Endodermal cell (in vitro differentiated cells): Measurements from ENCODE around the gene ST3GAL6. TPM values are rescaled to one million over a fixed set of nuclear protein-coding genes. Genes with fewer than 3 reads are reported as not detected.

Source experiments
- DNase-seq: peaks from one replicate; pipeline ENCODE4 v3.0.0-alpha.2; 2017
- H3K27ac ChIP-seq: 2 replicates; pipeline ENCODE4 v1.5.1; 2013; ENCODE audit warnings: mild to moderate bottlenecking, low read depth, low read length, moderate library complexity
- H3K27me3 ChIP-seq: 2 replicates; pipeline ENCODE4 v1.6.1; 2013; ENCODE audit warnings: mild to moderate bottlenecking, low read length, moderate library complexity; ENCODE audit not compliant: insufficient read depth, control insufficient read depth, poor library complexity, severe bottlenecking
- H3K36me3 ChIP-seq: 2 replicates; pipeline ENCODE4 v1.7.0; 2013; ENCODE audit warnings: mild to moderate bottlenecking, low read length, moderate library complexity; ENCODE audit not compliant: control insufficient read depth, insufficient read depth
- H3K4me1 ChIP-seq: one replicate; pipeline ENCODE4 v1.7.0; 2013; ENCODE audit warnings: low read length; ENCODE audit not compliant: control insufficient read depth, insufficient read depth
- H3K4me3 ChIP-seq: 2 replicates; pipeline ENCODE4 v1.5.1; 2013; ENCODE audit warnings: mild to moderate bottlenecking, low read length, moderate library complexity
- H3K9ac ChIP-seq: 2 replicates; pipeline ENCODE4 v1.6.1; 2013; ENCODE audit warnings: mild to moderate bottlenecking, low read length, moderate library complexity; ENCODE audit not compliant: poor library complexity, severe bottlenecking; ENCODE audit errors: extremely low read depth
- H3K9me3 ChIP-seq: 2 replicates; pipeline ENCODE4 v1.6.1; 2013; ENCODE audit warnings: mild to moderate bottlenecking, low read length, moderate library complexity; ENCODE audit not compliant: control insufficient read depth
- H3K27ac Mint-ChIP-seq: 2 replicates; pipeline ENCODE4 v1.8.0; 2020; ENCODE audit warnings: mixed read lengths
- H3K27me3 Mint-ChIP-seq: 2 replicates; pipeline ENCODE4 v1.8.0; 2021; ENCODE audit warnings: mild to moderate bottlenecking, mixed read lengths; ENCODE audit not compliant: insufficient read depth
- H3K36me3 Mint-ChIP-seq: 2 replicates; pipeline ENCODE4 v1.8.0; 2020; ENCODE audit warnings: low read depth, mixed read lengths
- H3K4me1 Mint-ChIP-seq: 2 replicates; pipeline ENCODE4 v1.8.0; 2020; ENCODE audit warnings: mixed read lengths
- H3K4me3 Mint-ChIP-seq: 2 replicates; pipeline ENCODE4 v1.8.0; 2020; ENCODE audit warnings: mild to moderate bottlenecking, moderate library complexity, mixed read lengths
- H3K9me3 Mint-ChIP-seq: 2 replicates; pipeline ENCODE4 v1.8.0; 2020; ENCODE audit warnings: mild to moderate bottlenecking, mixed read lengths
- WGBS, 2 experiments: methylation state at CpG; one replicate each; pipeline versions ENCODE4 v1.1.5 to v1.1.7; 2013; ENCODE audit warnings: missing lambda C conversion rate in 2 of 2, mixed read lengths in 1 of 2; ENCODE audit not compliant: insufficient coverage in 1 of 2, insufficient read length in 1 of 2; 5-methylcytosine and 5-hydroxymethylcytosine counted together
- total RNA-seq, 2 donors: library from RNA; stranded (reverse); fragmentation: NEBNext Ultra II Directional in 1 of 2; extraction: Animal tissue kit (Norgen Biotek cat#: 25700) in 1 of 2; gene quantifications; 2 replicates in 1 of 2; 3 replicates in 1 of 2; pipeline ENCODE4 v1.2.1, GENCODE V29; 2021
- TF ChIP-seq, protein P1 (sequence below): fragments of 200-600 bp; sonication (generic); conservative IDR thresholded peaks from 2 replicates; pipeline ENCODE4 v1.5.0; 2021; ENCODE audit warnings: antibody characterized with exemption, mild to moderate bottlenecking

ST3GAL6 gene
- total RNA-seq, 2 donors from 2014 or later: 8.1 to 9.9 TPM

DNA sequence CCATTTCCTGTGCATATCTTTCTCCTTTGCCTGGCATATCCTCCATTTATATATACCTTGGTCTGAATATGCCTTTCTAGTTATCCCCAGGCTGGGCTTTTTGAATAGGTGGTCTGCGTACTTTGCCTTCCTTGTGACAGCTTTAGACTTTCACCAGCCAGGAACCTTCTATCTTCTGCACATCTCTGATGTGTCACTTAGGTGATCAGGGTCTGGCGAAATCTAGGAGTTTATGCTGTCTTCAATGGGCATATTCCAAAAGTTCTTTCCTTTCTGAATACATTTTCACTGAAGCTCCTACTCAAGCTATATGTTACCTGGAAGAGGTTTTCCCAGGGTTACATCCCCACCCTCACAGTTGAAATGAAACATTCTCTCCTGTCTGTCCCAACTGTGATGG, 27.8 kb upstream of the ST3GAL6 start:
- no peak for DNase-seq
- TF ChIP-seq, protein P1, sequence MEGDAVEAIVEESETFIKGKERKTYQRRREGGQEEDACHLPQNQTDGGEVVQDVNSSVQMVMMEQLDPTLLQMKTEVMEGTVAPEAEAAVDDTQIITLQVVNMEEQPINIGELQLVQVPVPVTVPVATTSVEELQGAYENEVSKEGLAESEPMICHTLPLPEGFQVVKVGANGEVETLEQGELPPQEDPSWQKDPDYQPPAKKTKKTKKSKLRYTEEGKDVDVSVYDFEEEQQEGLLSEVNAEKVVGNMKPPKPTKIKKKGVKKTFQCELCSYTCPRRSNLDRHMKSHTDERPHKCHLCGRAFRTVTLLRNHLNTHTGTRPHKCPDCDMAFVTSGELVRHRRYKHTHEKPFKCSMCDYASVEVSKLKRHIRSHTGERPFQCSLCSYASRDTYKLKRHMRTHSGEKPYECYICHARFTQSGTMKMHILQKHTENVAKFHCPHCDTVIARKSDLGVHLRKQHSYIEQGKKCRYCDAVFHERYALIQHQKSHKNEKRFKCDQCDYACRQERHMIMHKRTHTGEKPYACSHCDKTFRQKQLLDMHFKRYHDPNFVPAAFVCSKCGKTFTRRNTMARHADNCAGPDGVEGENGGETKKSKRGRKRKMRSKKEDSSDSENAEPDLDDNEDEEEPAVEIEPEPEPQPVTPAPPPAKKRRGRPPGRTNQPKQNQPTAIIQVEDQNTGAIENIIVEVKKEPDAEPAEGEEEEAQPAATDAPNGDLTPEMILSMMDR: no peak
- Histone ChIP-seq H3K4me1 (no peaks in the 10 kb centered on the region), H3K4me3 (no peak overlapping the region), H3K9ac (no peak overlapping the region), H3K27me3 (peaks cover 41% of the 10 kb centered on the region), H3K9me3 (no peaks in the 10 kb centered on the region), H3K36me3 (no peaks in the 10 kb centered on the region), H3K27ac (no peak overlapping the region)
- Mint-ChIP-seq H3K4me3 (no peak overlapping the region), H3K4me1 (peaks cover 11% of the 10 kb centered on the region), H3K27ac (no peak overlapping the region), H3K36me3 (no peaks in the 10 kb centered on the region), H3K27me3 (peaks cover 57% of the 10 kb centered on the region), H3K9me3 (no peaks in the 10 kb centered on the region)
- WGBS, 2 experiments: 93 to 100% methylated on average over 2 of the region's 2 CpGs

DNA sequence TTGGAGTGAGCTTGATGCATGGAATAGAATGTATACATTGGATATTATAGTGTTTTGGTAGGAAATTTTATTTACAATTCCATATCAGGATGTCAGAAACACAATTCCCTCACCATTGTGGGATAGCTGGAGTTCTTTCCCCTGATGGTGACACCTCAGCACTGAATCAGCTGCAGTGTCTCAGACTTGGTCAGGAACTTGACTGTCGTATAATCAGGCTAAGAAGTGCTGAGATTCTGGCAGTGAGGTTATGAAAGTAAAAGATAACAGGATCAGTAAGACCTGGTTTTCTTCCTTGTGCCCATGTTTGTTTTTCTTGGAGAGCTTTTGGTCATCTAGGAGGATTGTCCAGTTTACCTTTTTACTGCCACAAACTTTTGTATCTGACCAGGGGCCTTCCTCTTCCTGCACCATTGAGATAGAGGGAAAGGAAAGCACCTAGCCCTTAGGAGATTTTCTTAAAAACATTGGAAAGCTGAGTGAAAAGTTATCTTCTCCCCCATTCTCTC, 27.3 kb upstream of the ST3GAL6 start:
- TF ChIP-seq, protein P1: no peak
- no peak overlapping the region for H3K4me3 Mint-ChIP-seq

DNA sequence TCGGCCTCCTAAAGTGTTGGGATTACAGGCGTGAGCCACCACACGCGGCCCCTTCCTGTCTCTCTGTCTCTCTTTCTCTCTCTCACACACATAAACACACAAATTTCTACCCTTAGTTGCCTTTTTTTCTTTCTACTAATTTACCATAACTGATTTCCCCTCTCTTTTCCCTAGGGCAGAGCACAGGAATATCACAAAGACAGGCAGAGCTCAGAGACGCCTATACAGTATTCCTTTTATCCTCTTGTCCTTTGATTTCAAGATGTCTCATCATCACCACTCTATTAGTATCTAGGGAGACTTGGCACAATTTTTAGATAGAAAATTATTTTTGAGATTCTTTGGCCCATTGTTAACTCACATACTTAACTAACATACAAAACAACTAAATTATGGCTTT, 25.8 kb upstream of the ST3GAL6 start:
- Mint-ChIP-seq H3K36me3 (no peaks in the 10 kb centered on the region), H3K4me1 (peaks cover 11% of the 10 kb centered on the region), H3K4me3 (no peak overlapping the region), H3K27ac (no peak overlapping the region), H3K27me3 (peaks cover 39% of the 10 kb centered on the region), H3K9me3 (no peaks in the 10 kb centered on the region)
- Histone ChIP-seq H3K9ac (no peak overlapping the region), H3K4me1 (no peaks in the 10 kb centered on the region), H3K36me3 (no peaks in the 10 kb centered on the region), H3K4me3 (no peak overlapping the region), H3K9me3 (no peaks in the 10 kb centered on the region), H3K27ac (no peak overlapping the region), H3K27me3 (peaks cover 30% of the 10 kb centered on the region)
- no peak for DNase-seq
- TF ChIP-seq, protein P1: no peak
- WGBS, 2 experiments: 94 to 96% methylated on average over 3 to 5 of the region's 5 CpGs

More for the DNA sequence above, 27.3 kb upstream of the ST3GAL6 start:
- H3K9me3 ChIP-seq: no peaks in the 10 kb centered on the region
- H3K4me1 ChIP-seq: no peaks in the 10 kb centered on the region
- Mint-ChIP-seq H3K27me3 (peaks cover 51% of the 10 kb centered on the region), H3K4me1 (peaks cover 11% of the 10 kb centered on the region), H3K36me3 (no peaks in the 10 kb centered on the region), H3K9me3 (no peaks in the 10 kb centered on the region), H3K27ac (no peak overlapping the region)
- H3K9ac ChIP-seq: no peak overlapping the region
- H3K27me3 ChIP-seq: peaks cover 39% of the 10 kb centered on the region
- no peaks in the 10 kb centered on the region for H3K36me3 ChIP-seq
- no peak overlapping the region for H3K27ac ChIP-seq
- no peak overlapping the region for H3K4me3 ChIP-seq
- 86 to 88% methylated on average over 1 of the region's 1 CpG for WGBS, 2 experiments
- no peak for DNase-seq
